H7 (cell line): ENCODE results near the gene GPR162. TPM values are rescaled to one million over a fixed set of nuclear protein-coding genes. Genes with fewer than 3 reads are reported as not detected.
"Not testable (repeated sequence)": the region's sequence is repeated elsewhere in the genome, so short reads cannot be mapped to it uniquely, and the experiment has no call there.

Experiments used
- DNase-seq: peaks from one replicate; pipeline ENCODE4 v3.0.0; 2012
- H3K27me3 ChIP-seq: 2 replicates; pipeline ENCODE4 v1.6.0; 2011; ENCODE audit warnings: mild to moderate bottlenecking, low read length; ENCODE audit not compliant: control insufficient read depth, insufficient read depth
- H3K36me3 ChIP-seq: replicated peaks from 2 replicates; pipeline ENCODE4 v1.5.1; 2011; ENCODE audit warnings: low read length; ENCODE audit not compliant: control insufficient read depth, insufficient read depth
- H3K4me3 ChIP-seq: 2 replicates; pipeline ENCODE4 v1.5.1; 2011; ENCODE audit warnings: low read depth, mild to moderate bottlenecking, control low read depth, low read length, moderate library complexity; ENCODE audit not compliant: insufficient read depth
- total RNA-seq: library from RNA; depleted of rRNA; stranded (reverse); fragments of >200 nt; shearing (Covaris generic); gene quantifications from 2 replicates; pipeline ENCODE4 v1.2.3, GENCODE V29; 2014

GPR162 gene
- total RNA-seq, 1 experiment from 2014 or later, result 7.0 TPM

DNA sequence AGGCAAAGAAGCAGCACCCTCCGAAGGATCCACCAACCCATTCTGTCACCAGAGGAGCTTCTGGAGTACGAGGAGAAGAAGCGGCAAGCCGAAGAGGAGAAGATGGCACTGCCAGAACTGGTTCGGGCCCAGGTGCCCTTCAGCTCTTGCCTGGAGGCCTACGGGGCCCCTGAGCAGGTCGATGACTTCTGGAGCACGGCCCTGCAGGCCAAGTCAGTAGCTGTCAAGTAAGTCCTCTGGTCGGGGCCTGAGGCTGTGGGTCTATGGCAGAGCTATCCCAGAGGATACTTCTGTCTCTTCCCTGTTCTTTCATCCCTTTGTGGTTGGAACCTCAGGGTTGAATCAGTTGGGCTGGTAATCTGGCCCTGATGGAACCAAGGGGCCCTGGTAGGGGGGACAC, 39.8 kb downstream of the GPR162 start:
- H3K4me3 ChIP-seq, result no peak overlapping the region
- no peak for DNase-seq
- H3K36me3 ChIP-seq, result peaks cover 45% of the 10 kb centered on the region
- no peaks in the 10 kb centered on the region for H3K27me3 ChIP-seq

DNA sequence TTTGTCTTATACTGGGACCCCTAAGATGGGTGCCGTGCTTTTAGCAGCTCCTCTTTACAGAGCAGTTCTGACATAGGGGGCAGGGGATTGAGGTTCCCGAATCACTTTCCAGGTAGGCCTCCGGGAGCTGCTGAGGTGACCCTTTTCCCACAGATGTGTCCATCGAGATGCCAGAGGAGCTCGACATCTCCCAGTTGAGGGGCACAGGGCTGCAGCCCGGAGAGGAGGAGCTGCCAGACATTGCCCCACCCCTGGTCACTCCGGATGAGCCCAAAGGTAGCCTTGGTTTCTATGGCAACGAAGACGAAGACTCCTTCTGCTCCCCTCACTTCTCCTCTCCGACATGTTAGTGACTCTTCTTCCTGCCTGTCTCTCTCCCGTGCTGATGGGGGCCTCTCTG, 41.4 kb downstream of the GPR162 start:
- no peak for DNase-seq
- H3K27me3 ChIP-seq, result no peaks in the 10 kb centered on the region
- no peak overlapping the region for H3K4me3 ChIP-seq
- peaks cover 31% of the 10 kb centered on the region for H3K36me3 ChIP-seq

DNA sequence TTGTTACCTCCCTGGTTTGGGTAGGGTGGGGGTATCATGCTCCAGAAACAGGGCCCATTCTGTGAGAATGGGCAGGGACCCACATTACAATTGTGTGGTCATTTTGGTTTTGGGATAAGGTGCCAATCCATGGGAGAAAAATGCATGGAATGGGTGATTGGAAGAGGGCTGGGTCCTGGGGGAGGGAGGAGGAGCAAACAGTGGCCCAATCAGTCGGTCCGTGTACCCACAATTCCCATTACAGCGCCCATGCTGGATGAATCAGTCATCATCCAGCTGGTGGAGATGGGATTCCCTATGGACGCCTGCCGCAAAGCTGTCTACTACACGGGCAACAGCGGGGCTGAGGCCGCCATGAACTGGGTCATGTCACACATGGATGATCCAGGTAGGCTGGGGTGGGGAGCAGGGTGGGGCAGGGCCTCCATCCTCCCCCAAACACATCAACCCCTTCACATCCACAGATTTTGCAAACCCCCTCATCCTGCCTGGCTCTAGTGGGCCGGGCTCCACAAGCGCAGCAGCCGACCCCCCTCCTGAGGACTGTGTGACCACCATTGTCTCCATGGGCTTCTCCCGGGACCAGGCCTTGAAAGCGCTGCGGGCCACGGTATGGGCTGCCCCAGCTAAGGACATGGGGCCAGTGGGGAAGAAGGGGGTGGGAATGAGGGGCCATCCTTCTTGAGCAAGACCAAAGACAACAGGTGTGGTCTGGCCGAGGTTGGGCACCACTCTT, 42.1 kb downstream of the GPR162 start:
- Histone ChIP-seq H3K4me3 (no peak overlapping the region), H3K27me3 (no peaks in the 10 kb centered on the region), H3K36me3 (peaks cover 27% of the 10 kb centered on the region)
- no peak for DNase-seq

DNA sequence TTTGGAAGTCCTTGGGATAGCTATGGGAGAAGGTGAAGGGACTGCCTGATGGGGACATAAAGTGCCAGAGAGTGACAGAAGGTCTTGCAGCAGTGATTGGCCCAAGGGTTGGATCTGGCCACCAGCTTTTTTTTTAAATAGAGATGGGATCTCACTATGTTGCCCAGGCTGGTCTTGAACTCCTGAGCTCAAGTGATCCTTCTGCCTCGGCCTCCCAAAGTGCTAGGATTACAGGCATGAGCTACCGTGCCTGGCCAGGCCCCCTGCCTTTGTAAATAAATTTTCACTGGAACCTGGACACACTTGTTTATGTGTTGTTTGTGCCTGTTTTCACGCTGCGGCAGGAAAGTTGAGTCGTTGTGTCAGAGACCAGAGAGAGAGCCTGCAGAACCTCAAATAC, 43.7 kb downstream of the GPR162 start:
- not testable (repeated sequence) for H3K27me3 ChIP-seq, H3K4me3 ChIP-seq, DNase-seq
- peaks cover 34% of the 10 kb centered on the region for H3K36me3 ChIP-seq

DNA sequence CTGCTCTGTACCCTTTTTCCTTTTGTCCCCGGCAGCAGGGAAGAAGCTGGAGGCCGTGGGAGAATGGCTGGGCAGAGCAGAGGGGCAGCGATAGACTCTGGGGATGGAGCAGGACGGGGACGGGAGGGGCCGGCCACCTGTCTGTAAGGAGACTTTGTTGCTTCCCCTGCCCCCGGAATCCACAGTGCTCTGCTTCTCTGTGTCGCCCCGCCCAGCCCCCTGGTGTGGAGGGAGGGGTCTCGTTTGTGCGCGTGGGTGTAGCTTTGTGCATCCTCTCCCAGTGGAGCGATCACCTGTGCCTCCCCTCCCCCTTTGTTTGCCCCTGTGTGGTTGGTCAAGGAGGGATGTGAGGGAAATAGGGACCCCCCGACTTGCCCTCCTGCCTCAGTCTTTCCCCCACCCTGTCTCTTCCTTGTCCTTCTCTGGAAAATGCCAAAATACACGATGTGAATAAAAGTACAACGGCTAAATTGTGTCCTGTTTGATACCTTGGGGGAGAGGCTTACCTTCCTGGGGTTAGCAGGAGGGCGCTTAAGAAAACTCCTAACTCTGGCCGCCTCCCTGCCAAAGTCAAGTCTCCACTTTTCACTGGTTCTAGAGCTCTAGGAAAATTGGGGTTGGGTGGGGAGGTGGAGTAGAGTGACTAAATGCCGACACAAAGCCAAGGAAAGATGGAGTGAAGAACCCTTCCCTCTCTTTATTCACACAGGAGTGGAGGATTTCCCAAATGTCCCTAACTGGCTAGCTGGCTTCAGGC, 44.7 kb downstream of the GPR162 start:
- peak overlapping the region; percentile 96 for H3K4me3 ChIP-seq
- no peaks in the 10 kb centered on the region for H3K27me3 ChIP-seq
- peak; percentile 81 for DNase-seq
- peaks cover 34% of the 10 kb centered on the region for H3K36me3 ChIP-seq

DNA sequence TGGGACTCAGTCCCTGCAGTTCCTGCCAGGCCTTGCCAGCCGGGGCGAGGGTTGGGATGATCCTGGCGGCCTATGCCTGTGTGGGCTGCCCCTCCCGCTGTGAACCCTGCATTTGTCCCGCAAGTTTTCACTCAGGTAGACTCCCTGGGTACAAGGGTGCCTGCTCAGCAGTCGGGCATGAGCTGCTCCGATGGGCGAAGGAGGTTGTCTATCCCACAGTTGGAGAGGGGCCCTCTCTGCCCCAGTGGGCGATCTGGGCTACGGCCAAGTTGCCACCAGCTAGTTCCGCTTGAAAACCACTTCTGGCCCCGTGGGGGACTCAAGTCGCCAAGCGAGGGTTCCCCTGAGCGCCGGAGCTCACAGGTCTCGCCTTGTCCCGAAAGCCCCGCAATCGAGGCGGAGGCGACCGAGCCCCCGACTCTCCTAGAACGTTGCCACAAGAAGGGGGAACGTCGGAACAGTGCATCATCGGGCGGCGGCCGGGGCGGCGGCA, 45.3 kb downstream of the GPR162 start:
- Histone ChIP-seq H3K27me3 (no peaks in the 10 kb centered on the region), H3K36me3 (peaks cover 30% of the 10 kb centered on the region), H3K4me3 (peak overlapping the region; percentile 96)
- peak; percentile 78 for DNase-seq

DNA sequence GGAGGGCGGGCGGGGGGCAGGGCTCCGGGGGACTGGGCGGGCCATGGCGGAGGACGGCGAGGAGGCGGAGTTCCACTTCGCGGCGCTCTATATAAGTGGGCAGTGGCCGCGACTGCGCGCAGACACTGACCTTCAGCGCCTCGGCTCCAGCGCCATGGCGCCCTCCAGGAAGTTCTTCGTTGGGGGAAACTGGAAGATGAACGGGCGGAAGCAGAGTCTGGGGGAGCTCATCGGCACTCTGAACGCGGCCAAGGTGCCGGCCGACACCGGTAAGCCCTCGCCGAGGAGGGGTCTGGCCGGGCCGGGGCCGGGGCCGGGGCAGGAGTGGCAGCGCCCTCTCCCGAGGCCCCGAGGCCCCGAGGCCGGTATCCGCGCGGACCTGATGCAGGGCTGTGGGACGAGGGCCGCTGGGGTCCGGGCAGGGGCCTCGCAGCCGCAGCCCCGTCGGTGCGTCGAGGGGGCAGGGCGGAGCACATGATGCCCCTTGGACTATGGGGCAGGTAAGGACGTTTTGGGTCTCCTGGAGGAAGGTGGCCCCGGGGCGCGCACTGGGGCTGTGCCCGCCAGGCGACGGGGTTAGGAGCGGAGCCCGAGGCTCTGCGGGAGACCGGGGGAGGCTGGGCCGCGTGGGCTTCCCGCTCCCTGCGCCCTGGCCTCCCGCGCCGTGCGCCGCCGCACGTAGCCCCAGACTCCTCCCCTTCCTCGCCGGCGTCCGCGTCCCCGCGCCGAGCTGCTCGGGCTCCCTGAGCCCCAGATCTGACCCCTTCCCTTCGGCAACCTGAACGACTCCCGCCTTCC, 46.0 kb downstream of the GPR162 start, which contains the start of gene TPI1:
Gene TPI1, plus strand, starts transcription at position 119 of the 798 bp plus-strand sequence. Its CDS starts 36 bp downstream, at position 155.
- peak within 1 kb of the TSS; percentile 96 for H3K4me3 ChIP-seq
- peaks cover 29% of the 10 kb centered on the region for H3K36me3 ChIP-seq
- H3K27me3 ChIP-seq, result no peaks in the 10 kb centered on the region
- DNase-seq, result peak; percentile 99

DNA sequence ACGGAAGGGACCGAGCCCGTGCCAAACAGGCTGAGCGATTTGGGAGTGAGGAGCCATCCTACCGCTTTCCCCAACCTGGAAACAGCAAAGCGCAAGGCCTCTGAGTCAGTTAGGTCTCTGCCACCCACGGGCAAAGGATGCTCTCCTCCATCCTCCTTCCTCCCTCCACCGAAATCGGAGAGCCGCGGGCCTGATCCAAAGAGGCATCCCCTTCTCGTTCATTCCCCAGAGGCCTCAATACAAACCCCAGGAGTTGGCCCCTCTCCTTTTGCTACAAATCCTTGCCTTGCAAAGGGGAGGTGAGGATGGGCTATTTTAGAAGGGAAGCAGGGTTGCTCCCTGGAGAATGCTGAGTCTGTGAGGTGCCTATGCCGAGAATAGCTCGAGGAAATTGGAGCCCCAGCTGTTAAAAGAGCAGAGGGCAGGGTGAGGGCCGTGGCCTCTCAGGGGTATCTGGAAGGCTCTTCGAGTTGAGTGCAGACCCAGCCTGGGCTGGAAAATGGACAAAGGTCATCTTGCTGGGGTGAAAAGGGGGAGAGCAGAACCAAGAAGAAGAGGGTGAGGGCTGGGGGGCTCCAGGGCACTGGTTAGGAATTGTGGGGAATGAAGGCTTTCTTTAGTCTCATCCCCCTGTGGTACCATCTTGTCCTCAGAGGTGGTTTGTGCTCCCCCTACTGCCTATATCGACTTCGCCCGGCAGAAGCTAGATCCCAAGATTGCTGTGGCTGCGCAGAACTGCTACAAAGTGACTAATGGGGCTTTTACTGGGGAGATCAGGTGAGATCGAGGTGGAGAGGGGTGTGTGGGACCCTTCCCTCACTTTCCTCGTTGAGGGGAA, 46.8 kb downstream of the GPR162 start:
- H3K36me3 ChIP-seq, result peaks cover 25% of the 10 kb centered on the region
- peak; percentile 69 for DNase-seq
- no peaks in the 10 kb centered on the region for H3K27me3 ChIP-seq
- peak overlapping the region; percentile 96 for H3K4me3 ChIP-seq

DNA sequence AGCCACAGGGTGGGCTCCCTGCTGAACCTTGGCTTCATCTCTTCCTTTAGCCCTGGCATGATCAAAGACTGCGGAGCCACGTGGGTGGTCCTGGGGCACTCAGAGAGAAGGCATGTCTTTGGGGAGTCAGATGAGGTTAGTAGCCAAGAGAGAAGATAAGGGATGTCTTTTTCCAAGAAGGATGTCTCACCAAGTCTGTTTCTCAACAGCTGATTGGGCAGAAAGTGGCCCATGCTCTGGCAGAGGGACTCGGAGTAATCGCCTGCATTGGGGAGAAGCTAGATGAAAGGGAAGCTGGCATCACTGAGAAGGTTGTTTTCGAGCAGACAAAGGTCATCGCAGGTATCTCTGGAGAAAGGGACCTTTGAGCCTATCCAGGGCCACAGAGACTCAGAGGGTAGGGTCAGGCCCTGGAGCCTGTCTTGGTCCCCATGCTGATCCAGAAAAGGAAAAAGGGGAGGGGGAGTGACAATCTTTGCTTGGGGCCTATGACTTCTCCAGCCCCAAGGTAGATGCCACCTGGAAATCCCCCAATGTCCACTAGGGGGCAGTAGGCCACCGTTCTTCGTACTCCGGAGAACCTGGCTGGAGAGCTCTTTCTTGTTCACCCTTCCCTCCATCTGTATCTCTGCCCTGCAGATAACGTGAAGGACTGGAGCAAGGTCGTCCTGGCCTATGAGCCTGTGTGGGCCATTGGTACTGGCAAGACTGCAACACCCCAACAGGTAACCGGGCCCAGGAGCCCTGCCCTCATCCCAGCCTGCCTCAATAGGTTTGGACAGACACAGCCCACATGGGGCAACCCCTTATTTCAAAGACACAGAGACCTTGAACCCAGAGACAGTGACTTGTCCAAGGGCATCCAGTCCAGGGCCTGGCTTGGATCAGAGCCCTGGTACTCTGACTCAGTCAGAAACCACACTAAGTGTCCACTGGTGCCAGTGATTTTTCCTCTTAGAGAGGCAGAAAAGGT, 47.7 kb downstream of the GPR162 start:
- peak; percentile 91 for DNase-seq
- Histone ChIP-seq H3K36me3 (peaks cover 24% of the 10 kb centered on the region), H3K27me3 (no peaks in the 10 kb centered on the region), H3K4me3 (peak overlapping the region; percentile 96)

DNA sequence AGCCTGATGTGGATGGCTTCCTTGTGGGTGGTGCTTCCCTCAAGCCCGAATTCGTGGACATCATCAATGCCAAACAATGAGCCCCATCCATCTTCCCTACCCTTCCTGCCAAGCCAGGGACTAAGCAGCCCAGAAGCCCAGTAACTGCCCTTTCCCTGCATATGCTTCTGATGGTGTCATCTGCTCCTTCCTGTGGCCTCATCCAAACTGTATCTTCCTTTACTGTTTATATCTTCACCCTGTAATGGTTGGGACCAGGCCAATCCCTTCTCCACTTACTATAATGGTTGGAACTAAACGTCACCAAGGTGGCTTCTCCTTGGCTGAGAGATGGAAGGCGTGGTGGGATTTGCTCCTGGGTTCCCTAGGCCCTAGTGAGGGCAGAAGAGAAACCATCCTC, 48.7 kb downstream of the GPR162 start:
- not testable (repeated sequence) for H3K4me3 ChIP-seq, H3K27me3 ChIP-seq, DNase-seq
- H3K36me3 ChIP-seq, result peaks cover 19% of the 10 kb centered on the region

DNA sequence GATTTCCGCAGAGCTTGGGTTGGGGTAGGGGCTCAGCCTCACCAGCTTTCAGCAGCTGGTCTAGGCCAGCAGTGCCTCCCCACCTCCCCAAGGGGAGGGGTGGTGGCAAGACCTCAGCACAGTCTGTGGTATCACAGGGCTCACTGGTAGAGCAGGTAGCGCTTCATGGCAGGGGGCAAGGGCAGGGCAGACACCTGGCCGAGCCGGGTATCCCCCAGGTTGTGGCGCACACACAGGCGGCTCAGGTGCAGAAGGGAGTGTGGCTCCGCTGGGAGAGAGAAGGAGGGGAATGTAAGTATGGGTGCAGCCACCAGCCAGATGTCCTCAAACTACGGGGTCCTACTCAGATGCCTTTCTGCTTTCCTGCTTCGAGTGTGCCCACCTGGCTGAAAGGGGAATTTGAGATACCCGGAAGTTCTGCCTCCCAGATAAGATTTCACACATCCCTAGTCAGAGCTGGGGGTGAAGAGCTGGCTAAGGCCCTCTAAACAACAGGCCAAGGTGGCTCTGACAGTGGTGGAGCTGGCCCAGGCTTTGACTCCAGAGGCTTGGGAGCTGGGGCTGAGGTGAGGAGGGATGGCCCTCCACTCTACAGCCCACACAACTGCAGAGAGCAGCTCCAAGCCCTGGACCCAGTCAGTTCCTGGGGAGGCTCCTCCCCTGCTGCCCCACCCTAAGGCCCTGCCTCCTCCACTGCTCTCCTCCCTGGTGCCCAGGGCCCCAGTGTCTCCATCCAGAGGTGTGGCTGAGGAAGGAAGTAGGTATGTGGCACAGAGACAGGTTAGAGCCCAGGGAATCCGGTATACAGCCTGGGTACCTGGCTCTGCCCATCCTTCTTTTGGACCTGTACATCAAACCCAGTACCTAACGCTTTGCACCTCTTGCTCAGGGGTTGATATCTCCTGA, 49.7 kb downstream of the GPR162 start:
- Histone ChIP-seq H3K36me3 (peaks cover 19% of the 10 kb centered on the region), H3K4me3 (0 out of 2 replicates have a peak overlapping the region, but pooled peaks have one; percentile 4), H3K27me3 (no peaks in the 10 kb centered on the region)
- peak; percentile 62 for DNase-seq
